Measurements from ENCODE around the gene UAP1L1.
A peak's percentile ranks its signal among the peaks of the same experiment; 100 is the strongest.

The UAP1L1 gene, protein sequence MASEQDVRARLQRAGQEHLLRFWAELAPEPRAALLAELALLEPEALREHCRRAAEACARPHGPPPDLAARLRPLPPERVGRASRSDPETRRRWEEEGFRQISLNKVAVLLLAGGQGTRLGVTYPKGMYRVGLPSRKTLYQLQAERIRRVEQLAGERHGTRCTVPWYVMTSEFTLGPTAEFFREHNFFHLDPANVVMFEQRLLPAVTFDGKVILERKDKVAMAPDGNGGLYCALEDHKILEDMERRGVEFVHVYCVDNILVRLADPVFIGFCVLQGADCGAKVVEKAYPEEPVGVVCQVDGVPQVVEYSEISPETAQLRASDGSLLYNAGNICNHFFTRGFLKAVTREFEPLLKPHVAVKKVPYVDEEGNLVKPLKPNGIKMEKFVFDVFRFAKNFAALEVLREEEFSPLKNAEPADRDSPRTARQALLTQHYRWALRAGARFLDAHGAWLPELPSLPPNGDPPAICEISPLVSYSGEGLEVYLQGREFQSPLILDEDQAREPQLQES

GRCh38 chr9:137077010-137077747 is at the start of gene UAP1L1:
UAP1L1 (plus strand) TSS chr9:137077517; CDS start chr9:137077533, 16 bp downstream.
- H3K4me3 ChIP-seq (ENCODE audit: low read depth, low read length), result peak within 1 kb of the TSS; percentile 67

GRCh38 chr9:137028263-137029057 is 48.9 kb upstream of the UAP1L1 start:
- TF ChIP-seq, protein P1, sequence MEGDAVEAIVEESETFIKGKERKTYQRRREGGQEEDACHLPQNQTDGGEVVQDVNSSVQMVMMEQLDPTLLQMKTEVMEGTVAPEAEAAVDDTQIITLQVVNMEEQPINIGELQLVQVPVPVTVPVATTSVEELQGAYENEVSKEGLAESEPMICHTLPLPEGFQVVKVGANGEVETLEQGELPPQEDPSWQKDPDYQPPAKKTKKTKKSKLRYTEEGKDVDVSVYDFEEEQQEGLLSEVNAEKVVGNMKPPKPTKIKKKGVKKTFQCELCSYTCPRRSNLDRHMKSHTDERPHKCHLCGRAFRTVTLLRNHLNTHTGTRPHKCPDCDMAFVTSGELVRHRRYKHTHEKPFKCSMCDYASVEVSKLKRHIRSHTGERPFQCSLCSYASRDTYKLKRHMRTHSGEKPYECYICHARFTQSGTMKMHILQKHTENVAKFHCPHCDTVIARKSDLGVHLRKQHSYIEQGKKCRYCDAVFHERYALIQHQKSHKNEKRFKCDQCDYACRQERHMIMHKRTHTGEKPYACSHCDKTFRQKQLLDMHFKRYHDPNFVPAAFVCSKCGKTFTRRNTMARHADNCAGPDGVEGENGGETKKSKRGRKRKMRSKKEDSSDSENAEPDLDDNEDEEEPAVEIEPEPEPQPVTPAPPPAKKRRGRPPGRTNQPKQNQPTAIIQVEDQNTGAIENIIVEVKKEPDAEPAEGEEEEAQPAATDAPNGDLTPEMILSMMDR (IDR thresholded peaks at IDR 0.05; ENCODE audit: low read depth, low read length), result no peak
- peak overlapping the region; percentile 57 for H3K4me3 ChIP-seq (ENCODE audit: low read depth, low read length)

More at GRCh38 chr9:137077010-137077747, at the start of gene UAP1L1:
- TF ChIP-seq, protein P1 (IDR thresholded peaks at IDR 0.05; ENCODE audit: low read depth, low read length), result no peak

GRCh38 chr9:137029058-137029936 is 48.0 kb upstream of the UAP1L1 start:
- TF ChIP-seq, protein P1 (IDR thresholded peaks at IDR 0.05; ENCODE audit: low read depth, low read length), result peak; percentile 92
- H3K4me3 ChIP-seq (ENCODE audit: low read depth, low read length), result no peak overlapping the region

DNA sequence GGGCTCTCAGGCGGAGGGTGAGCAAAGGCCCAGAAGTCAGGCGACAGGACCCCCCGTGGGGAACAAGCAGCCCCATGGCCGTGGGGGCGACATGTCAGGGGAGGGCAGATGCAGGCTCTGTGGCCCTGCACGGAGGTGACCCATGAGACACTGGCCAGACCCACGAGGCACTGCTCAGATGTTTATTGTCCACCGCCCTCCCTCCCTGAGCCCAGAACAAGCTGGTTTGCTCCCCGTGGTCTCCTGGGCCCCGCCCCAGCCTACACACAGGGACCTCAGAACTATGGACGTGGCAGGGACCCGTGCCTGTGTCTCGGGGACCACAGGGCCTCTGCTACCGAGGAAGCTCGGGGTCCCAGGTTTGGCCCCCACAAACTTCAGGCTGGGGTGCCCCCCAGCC is 47.3 kb upstream of the UAP1L1 start:
- H3K4me3 ChIP-seq (ENCODE audit: low read depth, low read length), result no peak overlapping the region
- TF ChIP-seq, protein P1 (IDR thresholded peaks at IDR 0.05; ENCODE audit: low read depth, low read length), result no peak

DNA sequence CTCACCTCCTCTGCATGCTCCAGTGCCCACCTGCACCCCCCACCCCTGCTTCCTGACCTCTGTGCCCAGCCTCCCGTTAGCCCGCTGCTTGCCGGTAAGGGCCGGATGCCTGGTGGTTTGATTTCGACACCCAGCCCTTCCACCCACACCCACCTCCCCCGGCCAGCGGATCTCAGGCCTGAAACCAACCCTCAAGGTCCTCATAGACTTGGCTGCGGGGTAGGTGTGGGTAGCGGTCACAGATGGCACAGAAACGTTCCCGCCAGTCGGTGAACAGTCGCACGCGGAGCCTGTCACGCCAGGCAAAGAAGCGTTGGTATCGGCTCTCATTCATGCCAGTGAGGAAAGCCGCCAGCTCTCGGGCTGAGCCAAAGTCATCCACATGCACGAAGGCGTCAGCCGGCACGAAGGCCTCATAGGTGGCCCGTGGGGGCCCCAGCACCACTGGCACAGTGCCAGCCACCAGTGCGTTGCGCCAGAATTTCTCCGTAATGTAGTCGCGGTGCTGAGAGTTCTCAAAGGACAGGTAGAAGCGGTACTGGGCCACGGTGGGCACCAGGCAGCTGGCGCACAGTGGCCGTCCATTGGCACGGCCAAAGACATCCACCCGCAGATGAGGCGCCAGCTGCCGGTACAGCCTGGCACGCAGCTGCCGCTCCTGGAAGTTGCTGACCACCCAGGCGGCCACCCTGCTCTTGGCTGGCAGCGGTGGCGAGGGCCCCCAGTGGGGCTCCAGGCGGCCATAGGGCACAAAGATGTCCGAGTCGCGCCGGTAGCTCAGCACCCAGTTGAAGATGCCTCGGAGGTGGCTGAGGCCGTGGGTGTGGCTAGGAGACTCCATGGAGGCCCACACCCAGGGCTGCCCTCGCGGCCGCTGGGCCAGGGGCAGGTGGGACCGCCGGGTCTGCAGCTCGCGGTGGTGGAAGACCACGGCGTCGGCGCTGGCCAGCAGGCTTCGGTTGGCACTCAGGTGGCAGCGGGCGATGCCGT is 46.5 kb upstream of the UAP1L1 start:
- TF ChIP-seq, protein P1 (IDR thresholded peaks at IDR 0.05; ENCODE audit: low read depth, low read length), result no peak
- no peak overlapping the region for H3K4me3 ChIP-seq (ENCODE audit: low read depth, low read length)
